K562 (cell line): ENCODE results near the gene NOD2. TPM values are rescaled to one million over a fixed set of nuclear protein-coding genes. Genes with fewer than 3 reads are reported as not detected.
A peak's percentile ranks its signal among the peaks of the same experiment; 100 is the strongest.

Experiments used
- ATAC-seq: fragments of 200-7000 bp; cut with Tn5 transposase; 3 replicates; pipeline ENCODE4 v1.9.1; 2020; ENCODE audit warnings: moderate library complexity
- BruUV-seq: library from RNA; stranded (reverse); fragments of 400-500 nt; replicated peaks from 2 replicates; lab custom pipeline; 2021; lab: Mats Ljungman, UMichigan
- CTCF ChIA-PET: fragments of 300-600 bp; formaldehyde crosslinking; extraction: SDS; loops from one replicate; lab custom pipeline; 2021; ENCODE audit warnings: low intra/inter-chr PET ratio; lab: Yijun Ruan, JAX
- POLR2A ChIA-PET: fragments of 300-600, 350-650 bp; sonication (Branson Sonifier 250); formaldehyde crosslinking; extraction: SDS; loops from one replicate; lab custom pipeline; 2021; ENCODE audit warnings: antibody characterized with exemption, inconsistent platforms; lab: Yijun Ruan, JAX
- DNase-seq, 4 experiments: peaks; one replicate each; pipeline versions ENCODE4 v3.0.0 to v3.0.0-alpha.2; 2011 to 2018; ENCODE audit warnings: low spot score in 3 of 4, mixed read lengths in 3 of 4; ENCODE audit errors: extremely low read depth in 1 of 4
- FAIRE-seq: peaks from 2 replicates; lab custom pipeline; 2011; peaks lifted over from hg19 to GRCh38; lab: Jason Lieb, UNC
- H2AFZ ChIP-seq: 2 replicates; pipeline ENCODE4 v1.6.0; 2011; ENCODE audit warnings: low read depth, low read length, control low read depth, inconsistent platforms
- H3K27ac ChIP-seq: fragments of 200-600 bp; 3 replicates; pipeline ENCODE4 v1.8.0; 2011; ENCODE audit warnings: low read depth, mild to moderate bottlenecking, control low read depth, inconsistent platforms, low read length, moderate library complexity, mixed read lengths; ENCODE audit errors: extremely low read depth
- H3K27me3 ChIP-seq, 2 experiments: fragments of 300-600 bp in 1 of 2; 2 replicates in 1 of 2; 3 replicates in 1 of 2; pipeline versions ENCODE4 v1.6.0 to v1.8.0; 2011; ENCODE audit warnings: inconsistent platforms in 2 of 2, low read length in 2 of 2, mild to moderate bottlenecking in 1 of 2, mixed read lengths in 1 of 2, moderate library complexity in 1 of 2; ENCODE audit not compliant: control insufficient read depth in 2 of 2, insufficient read depth in 2 of 2
- H3K36me3 ChIP-seq: fragments of 300-600 bp; 3 replicates; pipeline ENCODE4 v1.8.0; 2011; ENCODE audit warnings: mild to moderate bottlenecking, low read length, inconsistent platforms; ENCODE audit not compliant: control insufficient read depth, insufficient read depth
- H3K4me1 ChIP-seq, 2 experiments: fragments of 200-600 bp in 1 of 2; replicated peaks in 1 of 2; 2 replicates in 1 of 2; 3 replicates in 1 of 2; pipeline versions ENCODE4 v1.5.1 to v1.8.0; 2011; ENCODE audit warnings: inconsistent platforms in 2 of 2, low read length in 2 of 2, mild to moderate bottlenecking in 1 of 2, mixed read lengths in 1 of 2, moderate library complexity in 1 of 2; ENCODE audit not compliant: control insufficient read depth in 2 of 2, insufficient read depth in 2 of 2
- H3K4me2 ChIP-seq: 2 replicates; pipeline ENCODE4 v1.6.1; 2011; ENCODE audit warnings: low read length, control low read depth, inconsistent platforms, mixed read lengths; ENCODE audit not compliant: insufficient read depth
- H3K4me3 ChIP-seq: fragments of 200-600 bp; sonication (generic), shearing (Covaris generic); 2 replicates; pipeline ENCODE4 v1.5.1; 2016; ENCODE audit warnings: control low read depth, inconsistent platforms
- H3K79me2 ChIP-seq: fragments of 200-600 bp; 3 replicates; pipeline ENCODE4 v1.8.0; 2011; ENCODE audit warnings: low read length, inconsistent platforms; ENCODE audit not compliant: control insufficient read depth, insufficient read depth
- H3K9ac ChIP-seq, 2 experiments: 2 replicates each; pipeline versions ENCODE4 v1.6.0 to v1.6.1; 2011; ENCODE audit warnings: low read depth in 2 of 2, low read length in 2 of 2, control low read depth in 1 of 2, inconsistent platforms in 1 of 2, mild to moderate bottlenecking in 1 of 2, mixed read lengths in 1 of 2; ENCODE audit not compliant: insufficient read depth in 1 of 2
- H3K9me1 ChIP-seq: one replicate; pipeline ENCODE4 v1.6.0; 2011; ENCODE audit warnings: inconsistent platforms, mild to moderate bottlenecking, low read length, moderate library complexity; ENCODE audit not compliant: control insufficient read depth, insufficient read depth
- H3K9me3 ChIP-seq: replicated peaks from 2 replicates; pipeline ENCODE4 v1.5.1; 2011; ENCODE audit warnings: low read depth, low read length, inconsistent platforms; ENCODE audit not compliant: control insufficient read depth, insufficient read depth
- H4K20me1 ChIP-seq: replicated peaks from 2 replicates; pipeline ENCODE4 v1.6.1; 2011; ENCODE audit warnings: low read length, inconsistent platforms, mixed read lengths; ENCODE audit not compliant: control insufficient read depth, insufficient read depth
- BRD9 ChIP-seq: fragments of 450-650 bp; IDR thresholded peaks from 2 replicates; pipeline ENCODE4 v1.6.1; 2018; ENCODE audit warnings: low read depth; ENCODE audit not compliant: partially characterized antibody
- HINFP ChIP-seq: fragments of 450-650 bp; conservative IDR thresholded peaks from 2 replicates; pipeline ENCODE4 v1.6.1; 2016; ENCODE audit warnings: missing genetic modification characterization, low read depth, mild to moderate bottlenecking, control low read depth, missing compliant biosample characterization
- IRF2 ChIP-seq: sonication (generic); formaldehyde crosslinking; IDR thresholded peaks from 2 replicates; pipeline ENCODE4 v1.8.1; 2022; ENCODE audit warnings: mild to moderate bottlenecking, missing genetic modification reagents
- KAT7 ChIP-seq: sonication (generic); formaldehyde crosslinking; IDR thresholded peaks from 2 replicates; pipeline ENCODE4 v1.8.0; 2022; ENCODE audit warnings: missing genetic modification reagents, mild to moderate bottlenecking, borderline replicate concordance
- KHSRP ChIP-seq: fragments of 450-650 bp; IDR thresholded peaks from 2 replicates; pipeline ENCODE4 v1.6.1; 2017
- KLF1 ChIP-seq: fragments of 450-650 bp; IDR thresholded peaks from 2 replicates; pipeline ENCODE4 v1.6.1; 2016; ENCODE audit warnings: missing genetic modification characterization, missing compliant biosample characterization
- KLF6 ChIP-seq: fragments of 250-450 bp; sonication (Bioruptor Pico); IDR thresholded peaks from 2 replicates; pipeline ENCODE4 v1.4.0; 2020; ENCODE audit warnings: mild to moderate bottlenecking, moderate library complexity, borderline replicate concordance
- MEIS2 ChIP-seq: fragments of 450-650 bp; IDR thresholded peaks from 2 replicates; pipeline ENCODE4 v1.6.1; 2014; ENCODE audit warnings: mild to moderate bottlenecking; ENCODE audit not compliant: partially characterized antibody
- NCOR1 ChIP-seq: fragments of 450-650 bp; IDR thresholded peaks from 2 replicates; pipeline ENCODE4 v1.6.1; 2016; ENCODE audit warnings: mild to moderate bottlenecking, moderate library complexity
- NFIC ChIP-seq: fragments of 450-650 bp; IDR thresholded peaks from 2 replicates; pipeline ENCODE4 v1.6.1; 2017; ENCODE audit warnings: mild to moderate bottlenecking, inconsistent platforms
- TCF3 ChIP-seq: sonication (generic); formaldehyde crosslinking; IDR thresholded peaks from 2 replicates; pipeline ENCODE4 v1.4.0; 2020; ENCODE audit warnings: mild to moderate bottlenecking, missing genetic modification reagents
- TRIM28 ChIP-seq: fragments of 450-650 bp; IDR thresholded peaks from 2 replicates; pipeline ENCODE4 v1.6.1; 2017
- U2AF1 ChIP-seq: fragments of 200-400 bp; formaldehyde crosslinking; optimal IDR thresholded peaks from 2 replicates; pipeline ENCODE3; 2017; ENCODE audit warnings: mild to moderate bottlenecking, low read depth, low read length, moderate library complexity
- ZNF263 ChIP-seq: sonication (generic); formaldehyde crosslinking; IDR thresholded peaks from 2 replicates; pipeline ENCODE4 v1.8.0; 2022; ENCODE audit warnings: mild to moderate bottlenecking, missing genetic modification reagents, borderline replicate concordance
- ZNF277 ChIP-seq: fragments of 250-450 bp; sonication (Bioruptor Pico); IDR thresholded peaks from 2 replicates; pipeline ENCODE4 v1.8.0; 2022; ENCODE audit warnings: inconsistent platforms, mild to moderate bottlenecking, moderate library complexity, borderline replicate concordance
- WGBS: fragments of 100-300 bp; shearing (Covaris generic); methylation state at CpG from one replicate; pipeline ENCODE4 v1.1.6; 2016; ENCODE audit warnings: low coverage, mixed read lengths; ENCODE audit not compliant: insufficient coverage; ENCODE audit errors: missing lambda C conversion rate; 5-methylcytosine and 5-hydroxymethylcytosine counted together
- in situ Hi-C: fragments of 300-500 bp; cut with MboI; formaldehyde crosslinking; loops from 4 replicates; pipeline ENCODE4 v1.15.0; 2018; ENCODE audit warnings: inconsistent platforms, mixed read lengths
- intact Hi-C: fragments of 100-400 bp; cut with micrococcal nuclease; formaldehyde crosslinking; loops from 2 replicates; pipeline ENCODE4 v1.14.2; 2022
- polyA plus RNA-seq, 8 experiments: library from polyadenylated mRNA; depleted of rRNA in 4 of 8; stranded (reverse) in 5 of 8; unstranded in 3 of 8; fragments of >200 nt; fragmentation: Nextera tagmentation in 2 of 8; fragmentation: Illumina TruSeq in 1 of 8; extraction: Ambion mirVana in 2 of 8; extraction: Trizol in 1 of 8; gene quantifications; 2 replicates each; pipeline versions ENCODE4 v1.2.1 to v1.2.3, GENCODE V29; 2011 to 2014; ENCODE audit warnings: inconsistent platforms in 1 of 8, missing spikeins in 1 of 8
- total RNA-seq, 7 experiments: library from RNA; depleted of rRNA in 6 of 7; stranded (reverse); fragments of >200 nt in 6 of 7; fragmentation: Illumina TruSeq in 2 of 7; extraction: Trizol in 2 of 7; gene quantifications; 2 replicates each; pipeline versions ENCODE4 v1.2.1 to v1.2.3, GENCODE V29; 2011 to 2021; ENCODE audit warnings: low replicate concordance in 1 of 7
- TF ChIP-seq, protein P1 (sequence below): sonication (generic); formaldehyde crosslinking; IDR thresholded peaks from 2 replicates; pipeline ENCODE4 v1.8.0; 2022; ENCODE audit warnings: missing genetic modification reagents, mild to moderate bottlenecking, moderate library complexity, borderline replicate concordance

The NOD2 gene
- total and polyA plus RNA-seq, 9 of the 15 experiments (the other 6 are each of a cell fraction or from before 2014, with no cell fraction given): 0.04 TPM; not detected in 8

GRCh38 chr16:50711862-50712559 is 18.6 kb downstream of the NOD2 start:
- Histone ChIP-seq H2AFZ (no peak overlapping the region), H4K20me1 (no peaks in the 10 kb centered on the region), H3K4me3 (no peak overlapping the region), H3K27ac (no peak overlapping the region), H3K9ac (no peak overlapping the region), H3K27me3 (peaks cover 12 to 55% of the 10 kb centered on the region in 2 experiments; a peak in 4 of 5 replicates), H3K79me2 (no peaks in the 10 kb centered on the region), H3K9me1 (no peaks in the 10 kb centered on the region), H3K9me3 (no peaks in the 10 kb centered on the region), H3K4me1 (peaks cover 0 to 13% of the 10 kb centered on the region in 2 experiments; a peak in 3 of 5 replicates), H3K4me2 (no peak overlapping the region), H3K36me3 (no peaks in the 10 kb centered on the region)
- ATAC-seq (no peak), DNase-seq (no peak), FAIRE-seq (no peak)
- intact Hi-C loops (no loop called here), in situ Hi-C loops (no loop called here)
- no peak for TF ChIP-seq KHSRP
- TF ChIP-seq HINFP (tag): no peak
- TF ChIP-seq, protein P1, sequence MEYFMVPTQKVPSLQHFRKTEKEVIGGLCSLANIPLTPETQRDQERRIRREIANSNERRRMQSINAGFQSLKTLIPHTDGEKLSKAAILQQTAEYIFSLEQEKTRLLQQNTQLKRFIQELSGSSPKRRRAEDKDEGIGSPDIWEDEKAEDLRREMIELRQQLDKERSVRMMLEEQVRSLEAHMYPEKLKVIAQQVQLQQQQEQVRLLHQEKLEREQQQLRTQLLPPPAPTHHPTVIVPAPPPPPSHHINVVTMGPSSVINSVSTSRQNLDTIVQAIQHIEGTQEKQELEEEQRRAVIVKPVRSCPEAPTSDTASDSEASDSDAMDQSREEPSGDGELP (CRISPR knock-in tag): no peak
- TF ChIP-seq IRF2 (CRISPR knock-in tag): no peak
- no peak for TF ChIP-seq U2AF1
- no peak for TF ChIP-seq KLF6 (CRISPR knock-in tag)
- TF ChIP-seq BRD9: no peak
- TF ChIP-seq TRIM28: no peak
- TF ChIP-seq NCOR1: no peak
- no peak for TF ChIP-seq ZNF277 (CRISPR knock-in tag)
- no peak for TF ChIP-seq MEIS2
- TF ChIP-seq ZNF263 (CRISPR knock-in tag): peak; percentile 72; the same call in 1 of the 2 replicates
- TF ChIP-seq NFIC: peak; percentile 59; the same call in 1 of the 2 replicates
- TF ChIP-seq TCF3 (CRISPR knock-in tag): no peak
- no peak for TF ChIP-seq KLF1 (tag)
- no peak for TF ChIP-seq KAT7 (CRISPR knock-in tag)
- BruUV-seq: no TSS peak
- ChIA-PET CTCF (no interaction called here), POLR2A (no interaction called here)
- WGBS: 7% methylated on average over 22 of the region's 25 CpGs
